ENCODE data around the gene DNAH7. TPM values are rescaled to one million over a fixed set of nuclear protein-coding genes. Genes with fewer than 3 reads are reported as not detected.
A peak's percentile ranks its signal among the peaks of the same experiment; 100 is the strongest.

DNAH7 gene
- total and polyA plus RNA-seq, 7 experiments from 2014 or later, result not detected

DNA sequence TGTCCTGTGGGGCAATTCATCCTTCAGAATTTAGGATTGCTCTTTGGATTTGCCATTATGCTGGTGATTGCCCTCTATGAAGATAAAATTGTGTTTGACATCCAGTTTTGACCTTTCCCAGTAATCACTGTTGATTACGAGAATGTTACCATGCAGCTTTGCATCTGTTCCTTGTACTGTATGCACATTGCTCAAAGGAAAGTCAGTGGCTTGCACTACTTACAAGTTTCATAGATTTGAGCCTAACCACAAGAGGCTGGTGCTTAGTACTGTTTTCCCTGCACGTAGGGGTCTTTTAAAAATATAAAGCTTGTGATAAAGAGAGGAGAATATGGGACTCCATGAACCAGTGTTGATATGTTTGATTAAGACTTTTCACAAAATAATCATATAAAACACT is 333.7 kb downstream of the DNAH7 start:
- no peak overlapping the region for H3K27ac ChIP-seq (ENCODE audit: low read depth, low read length)
- H3K4me3 Mint-ChIP-seq, result no peak overlapping the region
- intact Hi-C loops (cut with micrococcal nuclease), result no loop called here
- H3K27ac Mint-ChIP-seq, result no peak overlapping the region
- H3K27me3 Mint-ChIP-seq, result no peaks in the 10 kb centered on the region
- ATAC-seq, result no peak
- H3K36me3 ChIP-seq (ENCODE audit: control insufficient read depth in 2 of 3, insufficient read depth in 3 of 3, low read length in 3 of 3), result peaks cover 0 to 28% (median 4%) of the 10 kb centered on the region in 3 experiments
- H3K9me3 Mint-ChIP-seq, result peaks cover 0 to 10% (median 0%) of the 10 kb centered on the region in 11 donors
- H3K27me3 ChIP-seq (ENCODE audit: control insufficient read depth in 2 of 2, insufficient read depth in 2 of 2, low read length in 2 of 2), result no peaks in the 10 kb centered on the region
- peaks cover 19 to 85% (median 75%) of the 10 kb centered on the region in 5 donors for H3K36me3 Mint-ChIP-seq
- H3K4me1 ChIP-seq (ENCODE audit: control insufficient read depth in 2 of 2, insufficient read depth in 2 of 2, low read length in 2 of 2), result no peaks in the 10 kb centered on the region
- POLR2A ChIA-PET, result no interaction called here
- no peaks in the 10 kb centered on the region for H3K9me3 ChIP-seq (ENCODE audit: control insufficient read depth in 2 of 3, low read length in 3 of 3)
- CTCF ChIA-PET, result no interaction called here
- no peak for DNase-seq
- no peak overlapping the region for H3K4me3 ChIP-seq (ENCODE audit: low read length)
- H3K4me1 Mint-ChIP-seq, result peaks cover 0 to 6% (median 0%) of the 10 kb centered on the region in 7 donors

DNA sequence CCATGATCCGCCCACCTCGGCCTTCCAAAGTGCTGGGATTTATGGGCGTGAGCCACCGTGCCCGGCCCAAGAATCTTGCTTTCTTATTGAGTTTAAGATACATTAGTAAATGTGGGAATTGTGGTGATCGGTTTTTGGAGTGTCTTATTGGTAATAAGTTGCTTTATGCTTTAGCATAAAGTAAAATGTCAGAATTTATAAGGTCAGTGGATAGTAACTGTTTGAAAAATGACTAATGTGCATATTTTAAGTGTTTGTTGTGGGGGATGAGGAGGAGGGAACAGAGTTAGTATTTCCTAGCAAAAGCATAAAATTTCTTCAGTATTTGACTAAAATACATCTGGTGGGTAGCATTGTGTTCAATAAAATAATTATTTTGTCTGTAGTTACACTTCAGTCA is 334.2 kb downstream of the DNAH7 start:
- intact Hi-C loops (cut with micrococcal nuclease), result no loop called here
- Histone ChIP-seq H3K27ac (ENCODE audit: low read depth, low read length) (no peak overlapping the region), H3K9me3 (ENCODE audit: control insufficient read depth in 2 of 3, low read length in 3 of 3) (no peaks in the 10 kb centered on the region), H3K36me3 (ENCODE audit: control insufficient read depth in 2 of 3, insufficient read depth in 3 of 3, low read length in 3 of 3) (peaks cover 0 to 34% (median 4%) of the 10 kb centered on the region in 3 experiments), H3K4me3 (ENCODE audit: low read length) (no peak overlapping the region), H3K27me3 (ENCODE audit: control insufficient read depth in 2 of 2, insufficient read depth in 2 of 2, low read length in 2 of 2) (no peaks in the 10 kb centered on the region), H3K4me1 (ENCODE audit: control insufficient read depth in 2 of 2, insufficient read depth in 2 of 2, low read length in 2 of 2) (no peaks in the 10 kb centered on the region)
- Mint-ChIP-seq H3K36me3 (peaks cover 22 to 85% (median 74%) of the 10 kb centered on the region in 5 donors), H3K27ac (no peak overlapping the region), H3K27me3 (no peaks in the 10 kb centered on the region), H3K4me1 (peaks cover 0 to 8% (median 0%) of the 10 kb centered on the region in 7 donors), H3K9me3 (peaks cover 0 to 10% (median 0%) of the 10 kb centered on the region in 11 donors), H3K4me3 (no peak overlapping the region)
- POLR2A ChIA-PET, result no interaction called here
- CTCF ChIA-PET, result no interaction called here
- no peak for DNase-seq
- no peak for ATAC-seq

DNA sequence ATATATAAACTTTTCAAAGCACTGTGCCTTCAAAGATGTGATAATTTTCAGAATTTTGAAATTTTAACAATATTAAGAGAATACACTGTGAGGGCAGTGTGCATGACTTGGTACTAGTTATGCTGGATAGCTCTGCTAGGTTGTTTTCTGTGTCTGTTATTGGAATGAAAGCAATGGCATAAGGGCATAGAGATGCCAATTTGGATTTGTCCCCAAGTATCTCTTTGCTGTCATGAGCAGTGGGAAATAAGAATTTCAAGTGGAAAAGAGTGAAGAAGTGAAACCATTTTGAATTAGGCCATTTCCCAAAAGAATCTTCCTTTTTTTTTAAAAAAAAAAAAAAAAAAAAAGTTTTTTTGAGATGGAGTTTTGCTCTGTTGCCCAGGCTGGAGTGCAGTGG is 334.8 kb downstream of the DNAH7 start:
- DNase-seq (no peak), ATAC-seq (no peak)
- Histone ChIP-seq H3K9me3 (ENCODE audit: control insufficient read depth in 2 of 3, low read length in 3 of 3) (no peaks in the 10 kb centered on the region), H3K4me1 (ENCODE audit: control insufficient read depth in 2 of 2, insufficient read depth in 2 of 2, low read length in 2 of 2) (no peaks in the 10 kb centered on the region), H3K27me3 (ENCODE audit: control insufficient read depth in 2 of 2, insufficient read depth in 2 of 2, low read length in 2 of 2) (no peaks in the 10 kb centered on the region), H3K4me3 (ENCODE audit: low read length) (no peak overlapping the region), H3K36me3 (ENCODE audit: control insufficient read depth in 2 of 3, insufficient read depth in 3 of 3, low read length in 3 of 3) (peaks cover 0 to 39% (median 4%) of the 10 kb centered on the region in 3 experiments), H3K27ac (ENCODE audit: low read depth, low read length) (no peak overlapping the region)
- ChIA-PET CTCF (no interaction called here), POLR2A (no interaction called here)
- Mint-ChIP-seq H3K9me3 (peaks cover 0 to 10% (median 0%) of the 10 kb centered on the region in 11 donors), H3K36me3 (peaks cover 24 to 84% (median 74%) of the 10 kb centered on the region in 5 donors), H3K27me3 (no peaks in the 10 kb centered on the region), H3K4me3 (no peak overlapping the region), H3K4me1 (peaks cover 0 to 8% (median 0%) of the 10 kb centered on the region in 7 donors), H3K27ac (no peak overlapping the region)
- intact Hi-C loops (cut with micrococcal nuclease), result no loop called here

DNA sequence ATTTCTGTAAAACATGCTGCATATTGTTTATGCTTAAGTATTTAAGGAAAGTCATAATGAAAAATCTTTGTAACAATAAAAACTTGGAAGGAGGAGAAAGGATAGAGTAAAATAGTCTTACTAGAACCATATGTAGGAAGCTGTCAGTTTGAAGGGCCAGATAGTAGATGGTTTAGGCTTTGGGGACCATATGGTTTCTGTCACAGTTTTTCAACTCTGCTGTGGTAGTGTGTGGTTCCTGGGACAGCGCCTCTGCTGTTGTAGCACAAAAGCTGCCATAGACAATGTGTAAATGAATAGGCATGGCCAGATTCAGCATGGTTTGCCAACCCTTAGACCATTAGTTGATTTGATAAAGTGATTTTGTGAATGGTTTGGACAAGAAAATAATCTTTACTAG is 336.1 kb downstream of the DNAH7 start:
- DNase-seq (no peak), ATAC-seq (no peak)
- Histone ChIP-seq H3K4me1 (ENCODE audit: control insufficient read depth in 2 of 2, insufficient read depth in 2 of 2, low read length in 2 of 2) (no peaks in the 10 kb centered on the region), H3K36me3 (ENCODE audit: control insufficient read depth in 2 of 3, insufficient read depth in 3 of 3, low read length in 3 of 3) (peaks cover 0 to 35% (median 4%) of the 10 kb centered on the region in 3 experiments), H3K27me3 (ENCODE audit: control insufficient read depth in 2 of 2, insufficient read depth in 2 of 2, low read length in 2 of 2) (no peaks in the 10 kb centered on the region), H3K9me3 (ENCODE audit: control insufficient read depth in 2 of 3, low read length in 3 of 3) (no peaks in the 10 kb centered on the region), H3K4me3 (ENCODE audit: low read length) (no peak overlapping the region), H3K27ac (ENCODE audit: low read depth, low read length) (no peak overlapping the region)
- CTCF ChIA-PET, result no interaction called here
- POLR2A ChIA-PET, result no interaction called here
- Mint-ChIP-seq H3K36me3 (peaks cover 24 to 81% (median 69%) of the 10 kb centered on the region in 5 donors), H3K27me3 (no peaks in the 10 kb centered on the region), H3K4me1 (peaks cover 0 to 8% (median 0%) of the 10 kb centered on the region in 7 donors), H3K9me3 (peaks cover 0 to 10% (median 0%) of the 10 kb centered on the region in 11 donors), H3K27ac (no peak overlapping the region), H3K4me3 (no peak overlapping the region)
- intact Hi-C loops (cut with micrococcal nuclease), result no loop called here

DNA sequence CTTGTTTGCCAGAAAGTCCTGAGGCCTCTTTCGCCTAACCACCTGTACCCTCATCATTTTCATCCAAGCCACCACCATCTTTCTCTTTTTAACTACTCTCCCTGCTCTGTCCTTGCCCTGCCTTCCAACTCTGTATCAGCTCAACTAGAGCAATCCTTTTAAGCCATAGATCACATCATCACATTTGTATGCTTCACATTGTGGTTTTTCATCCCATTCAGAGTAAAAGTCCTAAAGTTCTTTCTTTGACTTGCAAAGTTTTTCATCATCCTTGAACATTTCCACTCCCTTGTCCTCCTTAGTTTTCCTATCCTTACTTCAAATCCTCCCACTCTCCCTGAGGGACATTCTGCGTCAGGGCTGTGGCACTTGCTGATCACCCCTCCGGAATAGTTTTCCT is 337.7 kb downstream of the DNAH7 start:
- ATAC-seq (no peak), DNase-seq (no peak)
- H3K9me3 Mint-ChIP-seq, result peaks cover 0 to 10% (median 0%) of the 10 kb centered on the region in 11 donors
- Histone ChIP-seq H3K9me3 (ENCODE audit: control insufficient read depth in 2 of 3, low read length in 3 of 3) (no peaks in the 10 kb centered on the region), H3K27me3 (ENCODE audit: control insufficient read depth in 2 of 2, insufficient read depth in 2 of 2, low read length in 2 of 2) (no peaks in the 10 kb centered on the region), H3K27ac (ENCODE audit: low read depth, low read length) (no peak overlapping the region), H3K4me3 (ENCODE audit: low read length) (no peak overlapping the region), H3K4me1 (ENCODE audit: control insufficient read depth in 2 of 2, insufficient read depth in 2 of 2, low read length in 2 of 2) (no peaks in the 10 kb centered on the region), H3K36me3 (ENCODE audit: control insufficient read depth in 2 of 3, insufficient read depth in 3 of 3, low read length in 3 of 3) (peaks cover 0 to 35% (median 4%) of the 10 kb centered on the region in 3 experiments)
- intact Hi-C loops (cut with micrococcal nuclease), result no loop called here
- peaks cover 24 to 85% (median 67%) of the 10 kb centered on the region in 5 donors for H3K36me3 Mint-ChIP-seq
- H3K27me3 Mint-ChIP-seq, result no peaks in the 10 kb centered on the region
- ChIA-PET POLR2A (no interaction called here), CTCF (no interaction called here)
- H3K4me1 Mint-ChIP-seq, result peaks cover 0 to 10% (median 0%) of the 10 kb centered on the region in 7 donors
- H3K4me3 Mint-ChIP-seq, result no peak overlapping the region
- peak overlapping the region in 1 of 9 donors; percentile 6 for H3K27ac Mint-ChIP-seq

DNA sequence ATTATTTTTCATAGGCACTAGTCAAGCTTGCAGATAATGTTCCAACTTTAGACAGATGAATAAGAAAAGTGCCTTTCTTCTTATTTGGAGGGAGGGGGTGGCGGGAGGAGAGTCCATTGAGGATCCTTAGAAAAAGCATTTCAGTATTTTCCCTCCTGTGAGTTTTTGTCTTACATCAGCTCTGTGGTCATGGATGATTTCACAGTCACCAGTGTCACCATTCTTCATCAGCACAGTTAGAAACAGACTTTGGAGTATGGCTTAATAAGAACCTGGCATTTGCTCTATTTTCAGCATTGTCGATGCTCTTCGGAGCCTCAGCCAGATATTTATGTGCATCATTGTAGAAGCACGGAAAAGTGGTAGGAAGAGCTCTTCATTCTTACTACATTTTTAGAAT is 341.5 kb downstream of the DNAH7 start:
- peaks cover 0 to 43% (median 4%) of the 10 kb centered on the region in 3 experiments for H3K36me3 ChIP-seq (ENCODE audit: control insufficient read depth in 2 of 3, insufficient read depth in 3 of 3, low read length in 3 of 3)
- intact Hi-C loops (cut with micrococcal nuclease), result no loop called here
- H3K9me3 ChIP-seq (ENCODE audit: control insufficient read depth in 2 of 3, low read length in 3 of 3), result no peaks in the 10 kb centered on the region
- DNase-seq (no peak), ATAC-seq (no peak)
- H3K27ac Mint-ChIP-seq, result no peak overlapping the region
- no peaks in the 10 kb centered on the region for H3K27me3 ChIP-seq (ENCODE audit: control insufficient read depth in 2 of 2, insufficient read depth in 2 of 2, low read length in 2 of 2)
- no peak overlapping the region for H3K27ac ChIP-seq (ENCODE audit: low read depth, low read length)
- no peak overlapping the region for H3K4me3 Mint-ChIP-seq
- POLR2A ChIA-PET, result no interaction called here
- no peaks in the 10 kb centered on the region for H3K4me1 ChIP-seq (ENCODE audit: control insufficient read depth in 2 of 2, insufficient read depth in 2 of 2, low read length in 2 of 2)
- H3K4me3 ChIP-seq (ENCODE audit: low read length), result no peak overlapping the region
- H3K36me3 Mint-ChIP-seq, result peaks cover 20 to 83% (median 58%) of the 10 kb centered on the region in 5 donors
- H3K9me3 Mint-ChIP-seq, result peaks cover 0 to 10% (median 0%) of the 10 kb centered on the region in 11 donors
- no peaks in the 10 kb centered on the region for H3K27me3 Mint-ChIP-seq
- CTCF ChIA-PET, result interaction anchor here (0.6 kb wide), 1 partner anchor 39 kb away, joined by 3 read pairs; no protein-coding TSS in a partner anchor
- peaks cover 0 to 8% (median 0%) of the 10 kb centered on the region in 7 donors for H3K4me1 Mint-ChIP-seq

GRCh38 chr2:195722075-195722474 is 346.6 kb downstream of the DNAH7 start:
- Histone ChIP-seq H3K9me3 (ENCODE audit: control insufficient read depth in 2 of 3, low read length in 3 of 3) (no peaks in the 10 kb centered on the region), H3K4me3 (ENCODE audit: low read length) (no peak overlapping the region), H3K27ac (ENCODE audit: low read depth, low read length) (no peak overlapping the region), H3K4me1 (ENCODE audit: control insufficient read depth in 2 of 2, insufficient read depth in 2 of 2, low read length in 2 of 2) (no peaks in the 10 kb centered on the region), H3K36me3 (ENCODE audit: control insufficient read depth in 2 of 3, insufficient read depth in 3 of 3, low read length in 3 of 3) (peaks cover 4 to 51% (median 8%) of the 10 kb centered on the region in 3 experiments), H3K27me3 (ENCODE audit: control insufficient read depth in 2 of 2, insufficient read depth in 2 of 2, low read length in 2 of 2) (no peaks in the 10 kb centered on the region)
- Mint-ChIP-seq H3K27ac (no peak overlapping the region), H3K4me3 (no peak overlapping the region), H3K27me3 (no peaks in the 10 kb centered on the region), H3K9me3 (no peaks in the 10 kb centered on the region), H3K36me3 (peaks cover 14 to 74% (median 47%) of the 10 kb centered on the region in 5 donors), H3K4me1 (peaks cover 4 to 11% (median 8%) of the 10 kb centered on the region in 7 donors)
- intact Hi-C loops (cut with micrococcal nuclease), result no loop called here
- ChIA-PET POLR2A (no interaction called here), CTCF (no interaction called here)
- DNase-seq (no peak), ATAC-seq (no peak)
